ENCODE measurements around the gene LRP1B.
A peak's percentile ranks its signal among the peaks of the same experiment; 100 is the strongest.

Gene LRP1B

DNA sequence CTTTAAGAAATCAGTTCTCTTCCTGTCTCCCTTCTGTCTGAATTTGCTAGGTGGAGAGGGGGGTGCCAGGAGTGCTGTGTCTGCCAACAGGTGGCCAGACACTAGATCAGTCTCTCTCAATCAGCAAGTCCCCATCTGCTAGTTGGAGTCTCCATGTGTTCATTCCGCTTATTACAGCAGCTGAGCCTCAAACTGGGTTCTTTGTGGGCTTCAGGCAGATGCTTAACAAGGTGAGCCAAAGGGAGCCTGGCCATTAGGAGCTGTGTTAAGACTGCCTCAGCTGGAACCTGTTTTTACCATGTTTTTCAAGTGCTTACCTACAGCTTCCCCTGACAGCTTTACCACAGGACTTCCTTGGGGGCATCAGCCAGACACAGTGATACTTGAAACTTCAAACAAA, 401.9 kb downstream of the LRP1B start:
- Mint-ChIP-seq H3K9me3 (no peaks in the 10 kb centered on the region), H3K36me3 (ENCODE audit: low read depth) (no peaks in the 10 kb centered on the region), H3K4me3 (no peak overlapping the region), H3K27me3 (ENCODE audit: low read depth) (no peaks in the 10 kb centered on the region), H3K27ac (no peak overlapping the region), H3K4me1 (peaks cover 5% of the 10 kb centered on the region)
- TF ChIP-seq, protein P1, sequence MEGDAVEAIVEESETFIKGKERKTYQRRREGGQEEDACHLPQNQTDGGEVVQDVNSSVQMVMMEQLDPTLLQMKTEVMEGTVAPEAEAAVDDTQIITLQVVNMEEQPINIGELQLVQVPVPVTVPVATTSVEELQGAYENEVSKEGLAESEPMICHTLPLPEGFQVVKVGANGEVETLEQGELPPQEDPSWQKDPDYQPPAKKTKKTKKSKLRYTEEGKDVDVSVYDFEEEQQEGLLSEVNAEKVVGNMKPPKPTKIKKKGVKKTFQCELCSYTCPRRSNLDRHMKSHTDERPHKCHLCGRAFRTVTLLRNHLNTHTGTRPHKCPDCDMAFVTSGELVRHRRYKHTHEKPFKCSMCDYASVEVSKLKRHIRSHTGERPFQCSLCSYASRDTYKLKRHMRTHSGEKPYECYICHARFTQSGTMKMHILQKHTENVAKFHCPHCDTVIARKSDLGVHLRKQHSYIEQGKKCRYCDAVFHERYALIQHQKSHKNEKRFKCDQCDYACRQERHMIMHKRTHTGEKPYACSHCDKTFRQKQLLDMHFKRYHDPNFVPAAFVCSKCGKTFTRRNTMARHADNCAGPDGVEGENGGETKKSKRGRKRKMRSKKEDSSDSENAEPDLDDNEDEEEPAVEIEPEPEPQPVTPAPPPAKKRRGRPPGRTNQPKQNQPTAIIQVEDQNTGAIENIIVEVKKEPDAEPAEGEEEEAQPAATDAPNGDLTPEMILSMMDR (IDR thresholded peaks at IDR 0.05; ENCODE audit: unreplicated experiment in 3 of 3) = no peak

DNA sequence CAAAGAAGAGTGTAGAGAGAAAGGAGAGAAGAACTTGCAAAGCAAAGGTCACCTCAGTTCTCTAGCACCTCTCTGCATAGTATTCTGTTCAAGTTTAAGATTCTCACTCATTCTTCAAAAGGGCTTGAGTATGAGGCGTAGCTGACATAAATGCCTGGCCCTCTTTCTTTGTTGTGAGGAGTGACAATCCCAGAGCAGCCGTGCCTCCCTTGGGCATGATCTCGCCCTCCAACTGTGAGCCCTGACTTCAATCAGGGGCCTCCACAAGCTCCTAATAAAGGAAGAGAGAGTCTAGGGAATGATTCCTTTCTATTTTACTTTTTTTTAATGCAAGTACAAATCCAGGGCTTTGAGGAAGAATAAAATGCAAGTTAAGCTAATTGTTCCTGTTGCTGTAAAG, 402.7 kb downstream of the LRP1B start:
- no peak overlapping the region for H3K27ac Mint-ChIP-seq
- H3K9me3 Mint-ChIP-seq = no peaks in the 10 kb centered on the region
- H3K27me3 Mint-ChIP-seq (ENCODE audit: low read depth) = no peaks in the 10 kb centered on the region
- no peaks in the 10 kb centered on the region for H3K36me3 Mint-ChIP-seq (ENCODE audit: low read depth)
- H3K4me1 Mint-ChIP-seq = peaks cover 5% of the 10 kb centered on the region
- TF ChIP-seq, protein P1 (IDR thresholded peaks at IDR 0.05; ENCODE audit: unreplicated experiment in 3 of 3) = no peak
- no peak overlapping the region for H3K4me3 Mint-ChIP-seq

DNA sequence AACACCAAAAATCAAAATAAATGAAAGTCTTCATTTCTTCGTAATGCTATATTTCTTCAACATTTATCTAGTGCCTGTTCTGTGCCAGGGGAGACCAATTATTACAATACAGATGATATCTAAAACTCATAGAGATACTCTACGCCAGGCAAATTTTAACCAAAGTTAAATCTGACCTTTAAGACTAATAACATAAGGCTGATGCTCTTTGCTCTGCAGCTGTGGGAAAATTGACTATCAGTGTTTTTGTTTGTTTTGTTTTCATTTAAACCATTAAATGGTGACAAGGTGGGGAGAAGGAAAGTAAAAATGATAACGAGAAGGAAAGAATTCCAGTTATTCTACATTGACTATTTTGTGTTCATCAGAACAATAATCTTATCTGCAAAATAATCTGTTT, 406.4 kb downstream of the LRP1B start:
- no peak overlapping the region for H3K4me3 Mint-ChIP-seq

DNA sequence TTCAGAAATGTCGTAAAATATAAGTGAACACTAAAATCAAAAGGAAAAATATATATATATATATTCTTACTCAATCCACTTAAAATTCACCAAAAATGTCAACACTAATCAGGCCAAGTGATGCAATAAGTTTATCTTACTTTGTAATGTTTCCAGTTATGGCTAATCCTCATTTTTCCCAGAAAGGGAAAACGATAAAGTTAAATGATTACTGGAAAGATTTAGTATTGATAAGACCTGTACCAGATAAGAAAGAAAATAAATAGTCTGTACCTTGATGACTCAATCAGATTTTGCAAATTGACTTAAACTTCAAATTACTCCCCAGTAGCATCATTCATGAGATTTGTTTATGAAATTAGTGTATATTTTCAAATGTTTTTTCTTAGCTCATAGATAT, 407.0 kb downstream of the LRP1B start:
- Mint-ChIP-seq H3K9me3 (no peaks in the 10 kb centered on the region), H3K36me3 (ENCODE audit: low read depth) (no peaks in the 10 kb centered on the region), H3K27ac (no peak overlapping the region), H3K4me3 (no peak overlapping the region), H3K27me3 (ENCODE audit: low read depth) (no peaks in the 10 kb centered on the region), H3K4me1 (peaks cover 5% of the 10 kb centered on the region)
- TF ChIP-seq, protein P1 (IDR thresholded peaks at IDR 0.05; ENCODE audit: unreplicated experiment in 3 of 3) = no peak

More for the DNA sequence above, 406.4 kb downstream of the LRP1B start:
- Mint-ChIP-seq H3K27me3 (ENCODE audit: low read depth) (no peaks in the 10 kb centered on the region), H3K9me3 (no peaks in the 10 kb centered on the region), H3K27ac (no peak overlapping the region), H3K36me3 (ENCODE audit: low read depth) (no peaks in the 10 kb centered on the region), H3K4me1 (peaks cover 5% of the 10 kb centered on the region)
- TF ChIP-seq, protein P1 (IDR thresholded peaks at IDR 0.05; ENCODE audit: unreplicated experiment in 3 of 3) = no peak

DNA sequence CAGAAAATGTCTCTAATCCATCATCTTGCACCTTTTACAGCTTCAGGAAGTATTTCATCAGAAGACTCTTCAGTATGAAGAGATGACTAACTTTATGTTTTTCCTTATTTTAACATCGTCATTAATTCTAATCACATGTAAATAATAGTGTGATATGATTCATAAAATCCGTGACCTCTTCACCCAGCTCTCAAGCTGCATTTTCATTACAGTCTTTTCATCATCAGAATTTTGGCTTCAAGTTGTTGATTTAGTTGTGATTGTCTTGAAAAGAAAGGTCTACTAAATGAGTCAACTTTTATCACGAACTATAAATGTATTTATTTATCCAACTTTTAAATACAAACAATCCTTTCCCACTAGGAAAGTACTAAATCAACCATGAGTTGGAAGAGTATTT, 410.3 kb downstream of the LRP1B start:
- H3K36me3 Mint-ChIP-seq (ENCODE audit: low read depth) = no peaks in the 10 kb centered on the region
- H3K27ac Mint-ChIP-seq = no peak overlapping the region
- peaks cover 5% of the 10 kb centered on the region for H3K4me1 Mint-ChIP-seq
- no peaks in the 10 kb centered on the region for H3K9me3 Mint-ChIP-seq
- TF ChIP-seq, protein P1 (IDR thresholded peaks at IDR 0.05; ENCODE audit: unreplicated experiment in 3 of 3) = no peak
- no peaks in the 10 kb centered on the region for H3K27me3 Mint-ChIP-seq (ENCODE audit: low read depth)
- no peak overlapping the region for H3K4me3 Mint-ChIP-seq

DNA sequence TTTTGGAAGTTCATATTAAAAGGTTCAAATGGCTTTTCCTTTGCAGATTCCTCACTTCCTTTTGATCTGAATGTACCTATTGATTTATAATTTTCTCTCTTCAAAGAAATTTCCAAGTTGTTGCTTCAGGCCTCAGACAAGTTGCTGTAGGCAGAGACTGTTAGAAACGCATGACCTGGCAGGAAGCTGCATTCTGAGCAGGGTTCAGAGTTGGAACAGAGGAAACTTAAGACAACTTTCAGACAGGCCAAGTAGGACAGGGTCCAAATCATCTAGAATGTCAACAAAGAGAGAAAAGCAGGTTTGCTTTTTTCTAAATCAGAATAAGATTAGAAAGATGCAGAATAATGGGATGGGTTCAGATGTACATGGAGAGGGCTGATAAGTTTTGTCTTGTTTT, 416.3 kb downstream of the LRP1B start:
- Mint-ChIP-seq H3K4me1 (peaks cover 28% of the 10 kb centered on the region), H3K27me3 (ENCODE audit: low read depth) (no peaks in the 10 kb centered on the region), H3K27ac (peak overlapping the region; percentile 65 to 81 (median 76)), H3K36me3 (ENCODE audit: low read depth) (no peaks in the 10 kb centered on the region), H3K4me3 (no peak overlapping the region), H3K9me3 (no peaks in the 10 kb centered on the region)
- TF ChIP-seq, protein P1 (IDR thresholded peaks at IDR 0.05; ENCODE audit: unreplicated experiment in 3 of 3) = no peak

All from nephron (organoid).